Measurements from ENCODE around the gene BAZ2B.

The BAZ2B gene

DNA sequence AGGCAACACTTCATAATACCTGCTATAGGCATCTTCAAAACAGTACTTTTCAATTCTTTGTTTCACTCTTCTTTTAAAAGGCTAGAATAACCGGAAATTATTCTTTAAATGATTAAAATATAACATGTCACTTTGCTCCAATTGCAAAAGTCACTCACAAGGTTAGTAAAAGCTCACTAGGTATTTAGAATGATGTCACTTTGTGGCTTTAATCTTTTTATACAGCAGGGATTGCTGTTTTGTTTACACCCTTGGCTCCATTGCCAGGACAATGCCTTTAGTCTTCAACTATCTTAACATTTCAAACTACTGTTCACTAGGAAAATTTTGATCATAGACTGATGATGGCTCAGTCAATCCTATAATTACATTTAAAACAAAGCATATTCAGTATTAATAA lies 157.1 kb downstream of the BAZ2B start:
- no peak for DNase-seq (ENCODE audit: low read depth)

GRCh38 chr2:159457589-159457988 lies 158.8 kb downstream of the BAZ2B start:
- DNase-seq (ENCODE audit: low read depth), result no peak

GRCh38 chr2:159456500-159457426 lies 159.6 kb downstream of the BAZ2B start:
- DNase-seq (ENCODE audit: low read depth), result no peak

DNA sequence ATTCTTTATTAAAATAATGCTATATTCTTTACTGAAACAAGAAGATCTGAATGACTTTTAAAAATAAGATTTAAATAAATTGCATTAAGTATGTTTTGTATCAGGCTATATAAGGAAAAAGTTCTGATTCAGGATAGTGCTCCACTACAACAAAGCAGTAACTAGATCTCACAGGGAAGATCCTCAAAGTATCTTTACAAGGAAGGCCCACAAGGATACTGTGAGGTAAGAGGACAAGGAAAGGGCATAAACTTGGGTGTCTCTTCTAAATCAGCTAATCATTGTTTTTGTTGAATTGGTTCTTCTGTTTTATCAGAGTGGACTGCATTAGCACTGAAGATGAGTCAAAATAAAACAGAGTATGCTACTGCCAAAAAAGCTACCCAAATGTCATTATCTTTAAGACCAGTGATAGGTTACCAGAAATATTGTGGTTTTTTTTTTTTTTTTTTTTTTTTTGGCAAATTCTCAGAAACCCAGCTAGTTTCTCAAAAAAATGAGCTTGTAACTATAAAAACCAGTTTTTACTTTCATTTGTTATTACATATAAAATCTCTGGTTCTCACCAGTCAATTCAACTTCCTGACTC lies 160.9 kb downstream of the BAZ2B start:
- no peak for DNase-seq (ENCODE audit: low read depth)

DNA sequence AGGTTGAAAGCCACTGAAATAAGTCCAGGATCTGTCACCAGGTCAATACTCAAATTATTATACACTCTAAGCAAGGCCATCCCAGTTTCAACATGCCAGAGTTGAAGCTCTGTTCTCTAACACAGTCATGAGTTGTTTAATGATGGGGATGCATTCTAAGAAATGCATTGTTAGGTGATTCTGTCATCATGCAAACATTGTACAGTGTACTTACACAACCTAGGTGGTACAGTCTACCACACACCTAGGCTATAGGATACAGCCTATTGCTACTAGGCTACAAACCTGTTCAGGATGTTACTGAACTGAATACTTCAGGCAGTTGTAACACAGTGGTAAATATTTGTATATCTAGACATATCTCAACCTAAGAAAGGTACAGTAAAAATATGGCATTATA lies 162.2 kb downstream of the BAZ2B start:
- no peak for DNase-seq (ENCODE audit: low read depth)

- DNase-seq (ENCODE audit: low read depth), result no peak
These were observed 166.2 kb downstream of the BAZ2B start for GRCh38 chr2:159450180-159450579.

GRCh38 chr2:159449504-159450124 lies 166.7 kb downstream of the BAZ2B start:
- DNase-seq (ENCODE audit: low read depth), result no peak

GRCh38 chr2:159446817-159447216 lies 169.5 kb downstream of the BAZ2B start:
- no peak for DNase-seq (ENCODE audit: low read depth)

DNA sequence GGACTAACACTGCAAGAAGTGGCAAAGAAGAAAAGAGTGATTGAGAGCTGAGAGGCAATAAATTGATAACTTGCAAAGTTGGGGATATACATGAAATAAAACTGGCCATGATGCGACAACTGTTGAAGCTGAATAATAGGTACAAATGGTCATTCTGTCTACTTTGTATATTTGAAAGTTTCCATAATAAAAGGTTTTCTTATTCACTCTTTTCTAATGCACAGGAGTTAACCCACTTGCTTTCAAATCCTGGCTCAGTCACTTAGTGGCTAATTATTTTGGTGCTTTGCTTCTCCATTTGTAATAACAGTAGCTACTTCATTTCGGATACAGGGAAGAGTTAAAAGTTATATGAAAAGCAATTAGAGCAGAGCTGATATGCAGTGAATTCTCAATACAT lies 170.1 kb downstream of the BAZ2B start:
- no peak for DNase-seq (ENCODE audit: low read depth)

GRCh38 chr2:159445307-159445706 lies 171.0 kb downstream of the BAZ2B start:
- DNase-seq (ENCODE audit: low read depth), result no peak

GRCh38 chr2:159444754-159445153 lies 171.6 kb downstream of the BAZ2B start:
- DNase-seq (ENCODE audit: low read depth), result no peak

DNA sequence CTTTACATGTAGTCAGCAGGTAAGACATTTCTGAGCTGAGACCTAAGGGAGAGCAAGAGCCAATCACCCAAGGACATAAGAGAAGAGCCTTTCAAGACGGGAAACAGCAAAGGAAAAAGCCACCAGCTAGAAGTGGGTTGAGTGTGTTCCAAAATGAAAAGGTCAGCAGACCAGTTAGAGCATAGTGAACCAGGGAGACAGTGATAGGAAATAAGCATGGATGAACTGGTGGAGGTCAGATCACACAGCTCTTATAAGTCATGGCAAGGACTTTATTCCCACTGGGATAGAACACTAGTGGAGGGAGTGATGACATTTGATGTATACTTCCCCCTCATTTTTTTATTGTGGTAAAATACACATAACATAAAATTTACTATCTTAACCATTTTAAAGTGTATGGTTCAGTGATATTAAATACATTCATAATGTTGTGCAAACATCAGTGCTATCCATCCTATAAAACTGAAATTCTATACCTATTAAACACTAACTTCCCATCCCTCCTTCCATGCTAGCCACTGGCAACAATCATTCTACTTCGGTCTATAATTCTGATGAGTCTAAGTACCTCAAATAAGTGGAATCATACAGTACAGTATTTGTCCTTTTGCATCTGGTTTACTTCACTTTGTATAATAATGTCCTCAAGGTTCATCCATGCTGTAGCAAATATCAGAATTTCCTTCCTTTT lies 174.0 kb downstream of the BAZ2B start:
- no peak for DNase-seq (ENCODE audit: low read depth)

DNA sequence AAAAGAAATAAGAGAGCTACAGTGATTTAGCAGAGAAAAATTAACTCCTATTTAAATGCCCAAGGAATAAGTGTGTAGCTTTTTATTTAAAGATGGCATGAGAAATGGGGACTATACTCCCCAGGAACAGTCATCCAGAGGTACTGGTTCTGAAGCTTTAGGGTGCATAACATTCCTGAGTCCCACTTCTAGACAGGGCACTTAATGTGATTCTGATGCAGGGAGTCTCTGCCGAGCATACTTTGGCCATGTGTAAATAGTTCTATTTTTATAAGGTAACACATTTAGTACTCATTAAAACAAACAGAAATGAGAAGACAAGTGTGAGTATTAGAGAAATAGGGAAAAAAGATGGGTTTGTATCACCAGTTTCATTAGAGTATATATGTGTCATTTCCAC lies 175.2 kb downstream of the BAZ2B start:
- DNase-seq (ENCODE audit: low read depth), result no peak

- DNase-seq (ENCODE audit: low read depth), result no peak
These were observed 176.9 kb downstream of the BAZ2B start for GRCh38 chr2:159439421-159439820.

- no peak for DNase-seq (ENCODE audit: low read depth)
These were observed 177.5 kb downstream of the BAZ2B start for GRCh38 chr2:159438720-159439353.

DNA sequence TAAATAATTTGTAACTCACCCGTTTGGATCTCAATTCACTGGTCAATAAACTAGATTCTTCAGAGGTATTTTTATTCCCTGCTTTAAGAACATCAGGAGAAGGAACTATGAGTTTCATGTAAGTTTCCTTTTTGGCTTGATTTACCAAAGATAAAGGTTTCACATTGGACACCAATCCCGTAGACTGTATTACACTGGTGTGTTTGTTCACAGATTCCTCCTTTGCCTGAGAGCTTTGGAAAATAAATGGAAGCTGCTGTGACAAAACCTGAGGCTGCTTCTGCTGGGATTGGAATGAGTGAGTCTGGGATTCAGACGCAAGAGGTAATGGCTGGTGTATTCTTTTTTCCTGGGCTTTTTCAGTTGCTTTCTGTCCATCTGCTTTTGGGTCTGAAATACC lies 178.1 kb downstream of the BAZ2B start:
- DNase-seq (ENCODE audit: low read depth), result no peak

GRCh38 chr2:159432610-159433009 lies 183.7 kb downstream of the BAZ2B start:
- no peak for DNase-seq (ENCODE audit: low read depth)

GRCh38 chr2:159427048-159427447 lies 189.3 kb downstream of the BAZ2B start:
- DNase-seq (ENCODE audit: low read depth), result no peak

DNA sequence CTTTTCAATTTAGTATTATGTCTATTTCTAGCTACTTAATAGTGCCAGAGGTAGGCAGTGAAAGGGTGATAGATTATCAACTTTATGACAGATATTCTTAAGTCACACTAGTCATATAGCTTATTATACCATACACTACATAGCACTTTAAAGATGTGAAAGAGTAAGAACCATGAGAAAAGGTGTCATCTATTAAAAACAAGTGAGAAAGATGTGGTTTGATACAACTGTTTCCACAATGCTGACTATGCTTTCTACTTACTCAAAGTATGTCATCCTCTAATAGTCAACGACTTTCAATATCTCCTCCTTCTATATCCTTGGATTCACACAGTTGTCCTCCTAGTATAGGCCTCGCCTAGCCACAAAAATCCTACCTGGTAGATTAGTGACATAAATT lies 196.9 kb downstream of the BAZ2B start:
- no peak for DNase-seq (ENCODE audit: low read depth)

- no peak for DNase-seq (ENCODE audit: low read depth)
These were observed 204.9 kb downstream of the BAZ2B start for GRCh38 chr2:159411460-159411859.

DNA sequence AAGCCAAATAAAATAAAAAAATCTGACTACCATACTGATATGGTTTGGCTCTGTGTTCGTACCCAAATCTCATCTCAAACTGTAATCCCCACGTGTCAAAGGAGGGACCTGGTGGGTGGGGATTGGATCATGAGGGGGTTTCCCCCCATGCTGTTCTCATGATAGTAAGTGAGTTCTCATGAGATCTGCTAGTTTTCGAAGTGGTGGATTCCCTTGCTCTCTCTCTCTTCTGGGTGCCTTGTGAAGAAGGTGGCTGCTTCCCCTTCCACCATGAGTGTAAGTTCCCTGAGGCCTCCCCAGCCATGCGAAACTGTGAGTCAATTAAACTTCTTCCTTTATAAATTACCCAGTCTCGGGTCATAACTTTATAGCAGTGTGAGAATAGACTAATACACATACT lies 206.1 kb downstream of the BAZ2B start:
- no peak for DNase-seq (ENCODE audit: low read depth)

Measured in GM04504 (cell line).